ENCODE data around the gene WRNIP1.
A peak's percentile ranks its signal among the peaks of the same experiment; 100 is the strongest.
"Not testable (repeated sequence)": the region's sequence is repeated elsewhere in the genome, so short reads cannot be mapped to it uniquely, and the experiment has no call there.

WRNIP1 gene

DNA sequence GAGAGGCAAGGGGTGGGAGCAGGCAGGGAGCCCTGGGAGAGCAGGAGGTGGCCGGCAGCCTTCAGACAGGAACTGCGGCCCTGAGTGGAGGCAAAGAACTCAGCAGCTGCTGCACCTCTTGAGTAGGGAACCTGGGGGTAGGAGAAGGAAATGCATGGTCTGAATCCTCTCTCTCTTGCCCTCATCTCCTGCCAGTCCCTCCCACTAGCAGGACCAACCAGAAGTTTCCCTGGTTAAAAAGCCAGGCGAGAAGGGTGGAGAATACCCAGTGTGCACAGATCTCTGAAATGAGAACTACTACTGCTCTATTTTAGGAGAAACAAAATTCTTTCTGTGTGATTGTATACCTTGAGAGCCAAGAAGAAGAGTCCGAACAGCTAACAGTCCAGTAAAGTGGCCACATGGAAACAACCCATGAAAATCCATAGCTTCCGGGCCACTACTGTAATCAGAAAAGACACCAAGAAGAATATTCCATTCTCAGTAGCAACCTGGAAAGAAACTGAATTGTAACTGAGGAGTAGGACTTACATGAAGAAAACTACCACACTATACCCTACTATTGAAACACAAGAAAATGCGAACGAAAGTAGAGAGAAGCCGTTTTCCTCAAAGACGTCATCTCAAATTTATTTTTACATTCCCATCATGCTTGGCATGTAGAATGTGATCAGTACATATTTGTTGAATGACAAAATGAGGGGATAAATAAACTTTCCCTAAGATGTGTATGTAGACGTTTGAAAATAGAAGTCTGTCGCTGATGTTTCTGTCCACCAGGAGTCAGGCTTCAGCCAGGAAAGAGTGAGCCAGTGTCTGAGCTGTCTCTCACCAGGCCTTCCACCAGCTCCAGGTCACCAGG, 25.6 kb downstream of the WRNIP1 start:
- DNase-seq, result peak; percentile 7

GRCh38 chr6:2791450-2791974, 26.3 kb downstream of the WRNIP1 start:
- no peak for DNase-seq

DNA sequence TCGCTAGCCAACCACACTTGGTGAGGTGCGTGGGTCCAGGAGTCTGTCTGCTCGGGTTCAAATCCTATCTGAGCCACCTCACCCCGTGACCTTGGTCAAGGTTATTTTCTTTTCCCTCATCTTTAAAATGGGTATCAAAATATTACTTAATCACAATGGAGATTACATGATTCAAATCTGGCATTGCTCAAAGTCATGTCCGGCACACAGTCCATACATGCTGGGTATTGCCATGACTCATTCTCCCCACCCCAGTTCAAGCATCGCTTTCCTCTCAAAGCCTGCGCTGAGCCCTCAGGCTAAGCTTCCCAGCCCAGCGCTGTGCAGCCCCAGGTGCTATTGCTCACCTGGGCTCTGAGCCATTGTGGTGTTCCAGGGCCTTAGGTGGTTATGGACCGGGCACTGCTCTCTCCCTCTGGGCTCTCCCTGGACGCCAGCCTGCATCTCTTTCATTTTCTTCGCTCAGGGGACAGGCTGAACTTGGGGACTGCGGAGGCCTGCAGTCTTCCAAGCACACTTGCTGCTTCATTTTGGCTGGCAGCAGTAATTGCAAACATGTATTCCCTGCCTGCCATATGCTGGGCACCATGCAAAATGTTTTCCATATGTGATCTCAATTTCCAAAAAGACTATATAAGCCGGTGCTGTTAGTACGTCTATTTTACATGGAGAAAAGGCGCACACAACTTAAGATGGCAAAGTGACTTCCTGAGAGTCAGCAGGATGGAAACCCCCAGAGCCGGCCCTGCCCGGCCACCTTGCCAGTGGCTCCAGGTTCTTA, 27.3 kb downstream of the WRNIP1 start:
- DNase-seq, result no peak

DNA sequence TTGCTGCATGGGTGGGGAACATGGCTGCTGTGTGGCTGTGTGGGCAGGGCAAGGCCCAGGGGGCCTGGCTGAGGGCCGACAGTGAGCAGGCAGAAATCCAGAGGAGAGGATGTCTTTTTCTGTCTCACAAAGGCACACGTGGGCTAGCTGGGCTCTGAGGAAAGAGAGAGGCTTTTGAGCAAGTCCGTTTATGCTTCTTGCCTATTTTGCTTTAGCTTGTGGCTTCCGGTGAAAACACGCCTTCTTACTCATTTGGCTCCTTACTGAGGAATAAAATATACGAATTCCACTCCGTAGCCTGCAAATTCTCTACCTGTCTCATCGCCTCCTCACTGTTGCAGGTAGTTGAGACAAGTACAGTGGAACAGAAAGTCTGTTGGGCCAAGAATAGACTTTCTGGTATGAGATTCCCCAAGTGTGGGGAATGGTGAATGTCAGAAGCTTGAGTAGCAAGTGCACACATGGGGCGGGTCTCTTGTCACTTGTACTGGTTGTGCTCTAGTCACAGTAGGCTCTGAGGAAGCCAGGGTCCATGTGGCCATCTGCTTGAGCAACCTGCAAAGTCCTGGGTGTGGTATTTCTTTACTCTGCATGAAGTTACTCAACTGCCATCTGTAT, 28.4 kb downstream of the WRNIP1 start:
- no peak for DNase-seq

- no peak for DNase-seq
Observed at GRCh38 chr6:2794171-2794730, 29.1 kb downstream of the WRNIP1 start.

DNA sequence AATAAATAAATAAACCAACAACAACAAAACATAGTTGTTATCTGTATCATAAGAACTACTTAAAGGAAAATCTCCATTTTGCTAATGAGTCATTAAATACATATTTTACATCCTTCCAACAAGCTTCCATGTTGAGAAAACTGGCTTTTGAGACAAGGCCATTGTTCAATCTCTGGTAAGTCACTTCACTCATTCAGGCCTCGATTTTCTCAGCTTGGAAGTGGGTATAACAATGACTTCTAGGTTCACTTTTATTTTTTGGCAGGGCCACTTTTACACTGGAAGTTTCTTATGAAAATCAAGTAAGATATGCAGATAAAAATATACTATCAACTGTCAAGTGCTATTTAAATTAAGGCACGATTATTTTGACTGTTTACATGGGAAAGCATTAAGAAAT, 30.0 kb downstream of the WRNIP1 start:
- DNase-seq, result no peak

DNA sequence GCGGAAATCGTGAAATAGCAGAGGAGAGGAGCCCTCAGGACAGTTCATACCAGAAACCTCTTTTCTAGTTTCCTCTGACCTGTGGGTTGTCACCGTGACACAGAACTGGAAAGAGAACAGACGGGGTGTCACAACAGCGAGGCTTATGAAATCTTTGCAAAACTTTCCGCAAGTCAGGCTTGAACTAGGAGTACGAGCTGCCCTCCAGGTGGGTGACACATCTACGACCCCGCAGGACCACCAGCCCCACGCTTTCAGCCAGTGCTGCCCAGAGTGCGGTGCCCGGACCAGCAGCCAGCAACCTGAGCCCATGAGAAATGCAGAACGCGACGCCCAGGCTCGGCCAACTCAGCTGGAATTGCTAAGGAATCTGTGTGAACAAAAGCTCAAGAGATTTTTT, 30.8 kb downstream of the WRNIP1 start:
- no peak for DNase-seq

GRCh38 chr6:2796861-2797260, 31.7 kb downstream of the WRNIP1 start:
- no peak for DNase-seq

- DNase-seq, result no peak
Observed at GRCh38 chr6:2797564-2798031, 32.4 kb downstream of the WRNIP1 start.

- DNase-seq, result no peak
Observed at GRCh38 chr6:2798586-2799134, 33.5 kb downstream of the WRNIP1 start.

- DNase-seq, result no peak
Observed at GRCh38 chr6:2799936-2800527, 34.8 kb downstream of the WRNIP1 start.

DNA sequence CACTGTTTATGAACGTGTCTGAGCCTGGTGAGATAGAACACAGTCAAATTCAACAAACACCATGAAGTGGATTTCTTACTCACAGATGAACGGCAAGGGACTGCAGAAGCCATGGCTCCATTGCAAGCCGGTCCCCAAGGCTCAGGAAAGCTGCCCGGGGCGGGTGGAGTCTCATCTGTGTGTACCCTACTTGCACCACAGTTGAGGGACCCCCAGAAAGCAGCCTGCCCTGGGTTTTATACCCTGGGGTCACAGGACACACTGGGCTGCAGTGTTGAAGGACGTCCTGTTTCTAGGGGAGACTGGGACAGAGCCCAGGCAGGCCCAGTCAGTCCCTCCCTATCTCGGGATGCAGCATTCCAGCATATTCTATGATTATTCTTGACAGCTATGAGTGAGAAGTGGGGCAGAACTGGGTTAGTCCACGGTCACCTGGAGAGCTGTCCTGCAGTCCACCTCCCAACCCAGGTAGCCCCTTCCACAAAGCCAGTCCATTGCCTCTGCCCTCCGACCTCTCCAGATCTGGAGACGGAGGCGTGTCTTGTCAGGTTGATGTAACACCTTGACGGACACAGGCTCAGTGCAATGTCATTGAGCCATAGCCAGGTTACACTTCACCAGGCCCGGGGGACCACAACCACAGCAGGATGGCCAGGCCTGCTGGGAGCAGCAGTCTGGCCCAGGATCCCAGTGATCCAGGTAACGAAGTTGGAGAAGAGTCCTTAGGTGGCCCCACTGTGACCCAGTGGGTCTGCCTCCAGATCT, 35.5 kb downstream of the WRNIP1 start:
- DNase-seq, result no peak

DNA sequence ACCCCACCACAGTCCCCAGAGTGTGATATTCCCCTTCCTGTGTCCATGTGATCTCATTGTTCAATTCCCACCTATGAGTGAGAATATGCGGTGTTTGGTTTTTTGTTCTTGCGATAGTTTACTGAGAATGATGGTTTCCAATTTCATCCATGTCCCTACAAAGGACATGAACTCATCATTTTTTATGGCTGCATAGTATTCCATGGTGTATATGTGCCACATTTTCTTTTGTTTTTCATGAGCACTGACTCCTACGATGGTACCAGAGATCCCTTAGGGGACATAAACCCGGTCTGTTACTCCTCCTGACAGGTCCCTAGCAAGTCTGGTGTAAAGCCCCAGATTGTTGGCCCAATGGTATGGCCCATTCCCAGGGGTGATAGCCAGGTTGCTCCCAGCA, 36.5 kb downstream of the WRNIP1 start:
- DNase-seq, result not testable (repeated sequence)

GRCh38 chr6:2802521-2803060, 37.4 kb downstream of the WRNIP1 start:
- no peak for DNase-seq

- DNase-seq, result no peak
Observed at GRCh38 chr6:2803731-2804429, 38.7 kb downstream of the WRNIP1 start.

DNA sequence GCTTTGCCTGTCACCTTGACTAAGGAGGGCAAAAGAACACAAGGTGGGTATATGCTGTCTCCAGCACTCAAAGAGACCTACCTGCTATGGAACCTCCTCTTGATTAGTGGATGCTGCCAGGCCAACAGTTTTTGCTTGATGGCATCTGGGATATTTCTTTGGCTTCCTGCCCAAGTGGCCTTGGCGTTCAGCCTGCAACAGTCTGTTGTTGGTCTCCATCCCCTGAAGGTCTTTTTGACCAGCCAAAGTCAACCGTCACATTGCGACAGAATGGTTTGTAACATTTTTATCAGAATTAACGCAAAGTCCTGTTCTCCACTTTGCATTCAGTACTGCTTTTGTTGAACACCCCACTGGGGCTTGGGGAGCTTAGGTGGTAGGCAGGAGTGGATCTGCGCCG, 39.3 kb downstream of the WRNIP1 start:
- DNase-seq, result no peak

DNA sequence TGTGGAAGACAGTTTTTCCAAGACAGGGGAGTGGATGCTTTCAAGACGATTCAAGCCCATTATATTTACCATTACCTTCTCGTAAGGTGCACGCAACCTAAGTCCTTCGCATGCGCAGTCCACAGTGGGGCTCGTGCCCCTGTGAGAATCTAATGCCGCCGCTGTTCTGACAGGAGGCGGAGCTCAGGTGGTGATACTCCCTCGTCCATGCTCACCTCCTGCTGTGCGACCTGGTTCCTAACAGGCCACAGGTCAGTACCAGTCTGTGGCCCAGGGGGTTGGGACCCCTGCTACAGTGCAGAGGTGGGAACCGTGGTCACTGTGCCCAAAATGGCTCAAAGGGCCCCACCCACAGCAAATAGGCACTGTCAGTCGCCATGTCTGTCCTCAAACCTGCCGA, 39.8 kb downstream of the WRNIP1 start:
- DNase-seq, result no peak

DNA sequence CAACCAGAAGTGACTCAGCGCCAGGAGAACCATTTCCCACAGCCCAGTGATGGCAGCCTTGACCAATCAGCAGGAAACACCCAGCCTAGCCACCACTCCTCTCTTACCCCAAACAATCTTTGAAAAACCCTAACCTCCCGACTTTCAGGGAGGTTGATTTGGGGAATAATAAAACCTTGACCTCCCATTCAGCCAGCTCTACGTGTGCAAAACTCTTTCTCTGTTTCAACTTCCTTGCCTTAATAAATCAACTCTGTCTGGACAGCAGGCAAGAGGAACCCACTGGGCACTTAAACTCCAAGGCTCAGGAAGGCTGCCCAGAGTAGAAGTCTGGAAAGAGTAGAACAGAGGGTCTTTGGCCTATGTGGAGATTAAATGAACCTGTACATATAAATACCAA, 41.5 kb downstream of the WRNIP1 start:
- no peak for DNase-seq

GRCh38 chr6:2807342-2808090, 42.3 kb downstream of the WRNIP1 start:
- DNase-seq, result no peak

DNA sequence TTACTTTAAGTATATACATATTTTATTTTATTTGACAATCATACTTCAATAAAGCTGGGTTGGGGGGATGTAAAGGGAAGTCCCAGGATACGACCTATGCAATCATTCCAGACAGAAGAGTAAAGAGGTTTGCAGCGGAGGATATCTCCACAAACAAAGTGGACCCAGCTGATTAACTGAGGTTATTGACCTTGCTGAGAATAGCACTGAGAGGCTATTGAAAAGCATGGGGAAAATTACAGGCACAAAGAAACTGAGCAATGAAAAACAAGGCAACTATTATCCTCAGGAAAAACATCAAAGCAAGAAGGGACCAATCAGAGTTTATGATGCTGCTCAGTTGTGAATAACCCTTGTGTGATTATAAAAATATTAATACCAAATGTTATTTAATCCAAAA, 43.8 kb downstream of the WRNIP1 start:
- DNase-seq, result no peak
